Measurements from ENCODE around the gene GALNS. TPM values are rescaled to one million over a fixed set of nuclear protein-coding genes. Genes with fewer than 3 reads are reported as not detected.

The GALNS gene
- total RNA-seq, 1 experiment from 2014 or later, result 81.6 TPM

DNA sequence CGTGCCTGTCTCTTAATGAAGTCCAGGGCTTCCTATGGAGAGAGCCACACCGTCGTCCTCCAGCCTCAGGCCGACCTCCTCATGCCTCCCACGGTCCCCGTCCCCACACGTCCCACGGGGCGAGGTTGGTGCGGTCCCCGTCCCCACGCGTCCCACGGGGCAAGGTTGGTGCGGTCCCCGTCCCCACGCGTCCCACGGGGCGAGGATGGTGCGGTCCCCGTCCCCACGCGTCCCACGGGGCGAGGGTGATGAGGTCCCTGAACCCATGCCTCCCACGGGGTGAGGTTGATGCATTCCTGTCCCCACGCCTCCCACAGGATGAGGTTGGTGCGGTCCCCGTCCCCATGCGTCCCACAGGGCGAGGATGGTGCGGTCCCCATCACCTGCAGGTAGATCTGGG is 20.9 kb downstream of the GALNS start:
- in situ Hi-C loops (cut with HindIII; ENCODE audit: low pct_unique_long_range_greater_than_20kb, low sequenced_read_pairs), result no loop called here
- H3K36me3 ChIP-seq (ENCODE audit: control insufficient read depth, insufficient read depth, low read length), result peaks cover 2% of the 10 kb centered on the region; the same call in 1 of the 2 replicates
- CTCF ChIA-PET, result no interaction called here
- ATAC-seq (no peak), DNase-seq (ENCODE audit: low read depth, low spot score) (no peak)
- no peaks in the 10 kb centered on the region for H3K4me1 ChIP-seq (ENCODE audit: control insufficient read depth, insufficient read depth, low read length)
- POLR2A ChIA-PET, result no interaction called here
- no peak overlapping the region for H3K27ac ChIP-seq (ENCODE audit: low read length)
- intact Hi-C loops (cut with micrococcal nuclease; ENCODE audit: unreplicated experiment), result no loop called here
- TF ChIP-seq CTCF (IDR thresholded peaks at IDR 0.05) (no peak), TCF7L2 (IDR thresholded peaks at IDR 0.05; ENCODE audit: low read depth, low read length) (no peak), POLR2AphosphoS5 (IDR thresholded peaks at IDR 0.05; ENCODE audit: low read depth, low read length) (no peak), SIN3A (IDR thresholded peaks at IDR 0.05; ENCODE audit: borderline replicate concordance, insufficient read depth, low read depth, low read length) (no peak)
- TF ChIP-seq, protein P1, sequence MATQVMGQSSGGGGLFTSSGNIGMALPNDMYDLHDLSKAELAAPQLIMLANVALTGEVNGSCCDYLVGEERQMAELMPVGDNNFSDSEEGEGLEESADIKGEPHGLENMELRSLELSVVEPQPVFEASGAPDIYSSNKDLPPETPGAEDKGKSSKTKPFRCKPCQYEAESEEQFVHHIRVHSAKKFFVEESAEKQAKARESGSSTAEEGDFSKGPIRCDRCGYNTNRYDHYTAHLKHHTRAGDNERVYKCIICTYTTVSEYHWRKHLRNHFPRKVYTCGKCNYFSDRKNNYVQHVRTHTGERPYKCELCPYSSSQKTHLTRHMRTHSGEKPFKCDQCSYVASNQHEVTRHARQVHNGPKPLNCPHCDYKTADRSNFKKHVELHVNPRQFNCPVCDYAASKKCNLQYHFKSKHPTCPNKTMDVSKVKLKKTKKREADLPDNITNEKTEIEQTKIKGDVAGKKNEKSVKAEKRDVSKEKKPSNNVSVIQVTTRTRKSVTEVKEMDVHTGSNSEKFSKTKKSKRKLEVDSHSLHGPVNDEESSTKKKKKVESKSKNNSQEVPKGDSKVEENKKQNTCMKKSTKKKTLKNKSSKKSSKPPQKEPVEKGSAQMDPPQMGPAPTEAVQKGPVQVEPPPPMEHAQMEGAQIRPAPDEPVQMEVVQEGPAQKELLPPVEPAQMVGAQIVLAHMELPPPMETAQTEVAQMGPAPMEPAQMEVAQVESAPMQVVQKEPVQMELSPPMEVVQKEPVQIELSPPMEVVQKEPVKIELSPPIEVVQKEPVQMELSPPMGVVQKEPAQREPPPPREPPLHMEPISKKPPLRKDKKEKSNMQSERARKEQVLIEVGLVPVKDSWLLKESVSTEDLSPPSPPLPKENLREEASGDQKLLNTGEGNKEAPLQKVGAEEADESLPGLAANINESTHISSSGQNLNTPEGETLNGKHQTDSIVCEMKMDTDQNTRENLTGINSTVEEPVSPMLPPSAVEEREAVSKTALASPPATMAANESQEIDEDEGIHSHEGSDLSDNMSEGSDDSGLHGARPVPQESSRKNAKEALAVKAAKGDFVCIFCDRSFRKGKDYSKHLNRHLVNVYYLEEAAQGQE (IDR thresholded peaks at IDR 0.05; ENCODE audit: insufficient read depth in 1 of 2, low read depth in 2 of 2, low read length in 1 of 2), result no peak
- no TSS peak for BruUV-seq (replicated peaks)
- H3K9me3 ChIP-seq (ENCODE audit: control insufficient read depth, insufficient read depth, low read depth, low read length), result no peaks in the 10 kb centered on the region
- H3K27me3 ChIP-seq (ENCODE audit: control insufficient read depth, insufficient read depth, low read length), result no peaks in the 10 kb centered on the region
- H3K4me3 ChIP-seq (ENCODE audit: low read depth in 2 of 2, low read length in 2 of 2), result no peak overlapping the region

- no TSS peak for BruUV-seq (replicated peaks)
- POLR2A ChIA-PET, result no interaction called here
Observed at GRCh38 chr16:88835383-88835782, 21.4 kb downstream of the GALNS start.

More at GRCh38 chr16:88835383-88835782, 21.4 kb downstream of the GALNS start:
- ATAC-seq, result no peak
- H3K9me3 ChIP-seq (ENCODE audit: control insufficient read depth, insufficient read depth, low read depth, low read length), result no peaks in the 10 kb centered on the region
- H3K4me3 ChIP-seq (ENCODE audit: low read depth in 2 of 2, low read length in 2 of 2), result no peak overlapping the region
- TF ChIP-seq CTCF (IDR thresholded peaks at IDR 0.05), result no peak
- TF ChIP-seq TCF7L2 (IDR thresholded peaks at IDR 0.05; ENCODE audit: low read depth, low read length), result no peak
- TF ChIP-seq SIN3A (IDR thresholded peaks at IDR 0.05; ENCODE audit: borderline replicate concordance, insufficient read depth, low read depth, low read length), result no peak
- TF ChIP-seq, protein P1 (IDR thresholded peaks at IDR 0.05; ENCODE audit: insufficient read depth in 1 of 2, low read depth in 2 of 2, low read length in 1 of 2), result no peak
- TF ChIP-seq POLR2AphosphoS5 (IDR thresholded peaks at IDR 0.05; ENCODE audit: low read depth, low read length), result no peak
- intact Hi-C loops (cut with micrococcal nuclease; ENCODE audit: unreplicated experiment) (no loop called here), in situ Hi-C loops (cut with HindIII; ENCODE audit: low pct_unique_long_range_greater_than_20kb, low sequenced_read_pairs) (no loop called here)
- no peaks in the 10 kb centered on the region for H3K27me3 ChIP-seq (ENCODE audit: control insufficient read depth, insufficient read depth, low read length)
- no peak for DNase-seq (ENCODE audit: low read depth, low spot score)
- CTCF ChIA-PET, result no interaction called here
- H3K27ac ChIP-seq (ENCODE audit: low read length), result no peak overlapping the region
- no peaks in the 10 kb centered on the region for H3K4me1 ChIP-seq (ENCODE audit: control insufficient read depth, insufficient read depth, low read length)
- H3K36me3 ChIP-seq (ENCODE audit: control insufficient read depth, insufficient read depth, low read length), result peaks cover 2% of the 10 kb centered on the region; the same call in 1 of the 2 replicates

Data from Panc1 (cell line).